DMS79 treated with DMSO at 0.1 percent for 48 hours (cell line): ENCODE data around the gene SPATA32.

Source experiments
- DNase-seq: peaks from one replicate; lab custom pipeline; 2025; lab: John Stamatoyannopoulos, UW

Gene SPATA32

GRCh38 chr17:45293413-45294211 lies 31.7 kb upstream of the SPATA32 start:
- no peak for DNase-seq

GRCh38 chr17:45292696-45293412 lies 31.0 kb upstream of the SPATA32 start:
- no peak for DNase-seq

GRCh38 chr17:45291171-45291805 lies 29.4 kb upstream of the SPATA32 start:
- DNase-seq, result no peak

GRCh38 chr17:45290269-45290765 lies 28.4 kb upstream of the SPATA32 start:
- DNase-seq, result no peak

- DNase-seq, result no peak
Observed at GRCh38 chr17:45289301-45290268, 27.7 kb upstream of the SPATA32 start.

GRCh38 chr17:45288825-45289224 lies 26.9 kb upstream of the SPATA32 start:
- DNase-seq, result peak; percentile 92

- peak; percentile 76 for DNase-seq
Observed at GRCh38 chr17:45287526-45288500, 25.9 kb upstream of the SPATA32 start.

GRCh38 chr17:45286286-45286685 lies 24.4 kb upstream of the SPATA32 start:
- no peak for DNase-seq

- no peak for DNase-seq
Observed at GRCh38 chr17:45284176-45285140, 22.6 kb upstream of the SPATA32 start.

GRCh38 chr17:45283711-45284110 lies 21.8 kb upstream of the SPATA32 start:
- DNase-seq, result no peak

GRCh38 chr17:45282683-45283644 lies 21.1 kb upstream of the SPATA32 start:
- DNase-seq, result peak; percentile 79

- no peak for DNase-seq
Observed at GRCh38 chr17:45279898-45280297, 18.0 kb upstream of the SPATA32 start.

GRCh38 chr17:45277992-45278391 lies 16.1 kb upstream of the SPATA32 start:
- DNase-seq, result no peak

GRCh38 chr17:45277216-45277849 lies 15.4 kb upstream of the SPATA32 start:
- peak; percentile 95 for DNase-seq

- no peak for DNase-seq
Observed at GRCh38 chr17:45276031-45276430, 14.1 kb upstream of the SPATA32 start.

- DNase-seq, result no peak
Observed at GRCh38 chr17:45274033-45274432, 12.1 kb upstream of the SPATA32 start.

- DNase-seq, result no peak
Observed at GRCh38 chr17:45273551-45273957, 11.7 kb upstream of the SPATA32 start.
